Measurements from ENCODE around the gene ATE1. TPM values are rescaled to one million over a fixed set of nuclear protein-coding genes. Genes with fewer than 3 reads are reported as not detected.

Gene ATE1
- total RNA-seq, 1 donor from 2014 or later = 33.0 TPM

GRCh38 chr10:121818599-121818998 is 109.2 kb downstream of the ATE1 start:
- Mint-ChIP-seq H3K4me1 (peaks cover 25% of the 10 kb centered on the region), H3K27ac (peak overlapping the region; percentile 84), H3K4me3 (no peak overlapping the region), H3K9me3 (no peaks in the 10 kb centered on the region), H3K27me3 (ENCODE audit: low read depth) (no peaks in the 10 kb centered on the region), H3K36me3 (peaks cover 5% of the 10 kb centered on the region)
- TF ChIP-seq, protein P1, sequence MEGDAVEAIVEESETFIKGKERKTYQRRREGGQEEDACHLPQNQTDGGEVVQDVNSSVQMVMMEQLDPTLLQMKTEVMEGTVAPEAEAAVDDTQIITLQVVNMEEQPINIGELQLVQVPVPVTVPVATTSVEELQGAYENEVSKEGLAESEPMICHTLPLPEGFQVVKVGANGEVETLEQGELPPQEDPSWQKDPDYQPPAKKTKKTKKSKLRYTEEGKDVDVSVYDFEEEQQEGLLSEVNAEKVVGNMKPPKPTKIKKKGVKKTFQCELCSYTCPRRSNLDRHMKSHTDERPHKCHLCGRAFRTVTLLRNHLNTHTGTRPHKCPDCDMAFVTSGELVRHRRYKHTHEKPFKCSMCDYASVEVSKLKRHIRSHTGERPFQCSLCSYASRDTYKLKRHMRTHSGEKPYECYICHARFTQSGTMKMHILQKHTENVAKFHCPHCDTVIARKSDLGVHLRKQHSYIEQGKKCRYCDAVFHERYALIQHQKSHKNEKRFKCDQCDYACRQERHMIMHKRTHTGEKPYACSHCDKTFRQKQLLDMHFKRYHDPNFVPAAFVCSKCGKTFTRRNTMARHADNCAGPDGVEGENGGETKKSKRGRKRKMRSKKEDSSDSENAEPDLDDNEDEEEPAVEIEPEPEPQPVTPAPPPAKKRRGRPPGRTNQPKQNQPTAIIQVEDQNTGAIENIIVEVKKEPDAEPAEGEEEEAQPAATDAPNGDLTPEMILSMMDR (IDR thresholded peaks at IDR 0.05; ENCODE audit: unreplicated experiment) = no peak
- no peak for DNase-seq (ENCODE audit: low spot score in 2 of 2, unreplicated experiment in 2 of 2)

GRCh38 chr10:121816197-121816596 is 111.6 kb downstream of the ATE1 start:
- Mint-ChIP-seq H3K27ac (no peak overlapping the region), H3K4me1 (peaks cover 24% of the 10 kb centered on the region), H3K27me3 (ENCODE audit: low read depth) (no peaks in the 10 kb centered on the region), H3K4me3 (no peak overlapping the region), H3K36me3 (no peaks in the 10 kb centered on the region), H3K9me3 (no peaks in the 10 kb centered on the region)
- no peak for DNase-seq (ENCODE audit: low spot score in 2 of 2, unreplicated experiment in 2 of 2)
- TF ChIP-seq, protein P1 (IDR thresholded peaks at IDR 0.05; ENCODE audit: unreplicated experiment) = no peak

DNA sequence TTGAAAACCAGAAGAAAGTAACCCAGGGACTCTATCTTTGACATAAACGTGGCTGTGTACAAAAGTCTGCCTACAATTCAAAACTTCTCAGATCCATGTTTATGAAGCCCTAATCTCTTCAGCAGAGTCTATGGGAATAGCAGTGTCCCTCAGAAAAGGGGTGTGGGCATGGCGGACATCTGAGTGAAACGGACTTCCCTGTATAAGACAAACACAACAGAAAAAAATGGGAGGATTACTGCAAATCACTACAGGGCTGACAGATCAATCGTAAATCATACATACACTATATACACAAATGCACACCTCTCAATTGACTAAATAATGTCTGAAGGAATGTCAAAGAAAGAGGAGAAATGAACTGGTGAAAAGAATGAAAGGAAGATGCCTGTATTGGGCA is 114.0 kb downstream of the ATE1 start:
- Mint-ChIP-seq H3K4me3 (no peak overlapping the region), H3K27me3 (ENCODE audit: low read depth) (no peaks in the 10 kb centered on the region), H3K36me3 (no peaks in the 10 kb centered on the region), H3K9me3 (no peaks in the 10 kb centered on the region), H3K27ac (no peak overlapping the region), H3K4me1 (peaks cover 21% of the 10 kb centered on the region)
- DNase-seq (ENCODE audit: low spot score in 2 of 2, unreplicated experiment in 2 of 2) = no peak
- TF ChIP-seq, protein P1 (IDR thresholded peaks at IDR 0.05; ENCODE audit: unreplicated experiment) = no peak

GRCh38 chr10:121813211-121813815 is 114.5 kb downstream of the ATE1 start:
- no peaks in the 10 kb centered on the region for H3K9me3 Mint-ChIP-seq
- TF ChIP-seq, protein P1 (IDR thresholded peaks at IDR 0.05; ENCODE audit: unreplicated experiment) = no peak

GRCh38 chr10:121812031-121812430 is 115.8 kb downstream of the ATE1 start:
- Mint-ChIP-seq H3K36me3 (no peaks in the 10 kb centered on the region), H3K4me1 (peaks cover 13% of the 10 kb centered on the region), H3K4me3 (no peak overlapping the region), H3K9me3 (no peaks in the 10 kb centered on the region), H3K27me3 (ENCODE audit: low read depth) (no peaks in the 10 kb centered on the region), H3K27ac (peak overlapping the region; percentile 19)
- TF ChIP-seq, protein P1 (IDR thresholded peaks at IDR 0.05; ENCODE audit: unreplicated experiment) = no peak
- DNase-seq (ENCODE audit: low spot score in 2 of 2, unreplicated experiment in 2 of 2) = no peak

More at GRCh38 chr10:121813211-121813815, 114.5 kb downstream of the ATE1 start:
- Mint-ChIP-seq H3K4me1 (peaks cover 18% of the 10 kb centered on the region), H3K27ac (no peak overlapping the region), H3K4me3 (no peak overlapping the region), H3K27me3 (ENCODE audit: low read depth) (no peaks in the 10 kb centered on the region), H3K36me3 (no peaks in the 10 kb centered on the region)
- no peak for DNase-seq (ENCODE audit: low spot score in 2 of 2, unreplicated experiment in 2 of 2)

All from mesothelial cell of epicardium (in vitro differentiated cells).